ENCODE data around the gene POU2F2.

Gene POU2F2

GRCh38 chr19:42132030-42132628, at the start of gene POU2F2:
TSS of gene POU2F2 (minus strand) at chr19:42132446. CDS start at chr19:42132411, 35 bp downstream.
- no peak for DNase-seq (ENCODE audit: low spot score)

DNA sequence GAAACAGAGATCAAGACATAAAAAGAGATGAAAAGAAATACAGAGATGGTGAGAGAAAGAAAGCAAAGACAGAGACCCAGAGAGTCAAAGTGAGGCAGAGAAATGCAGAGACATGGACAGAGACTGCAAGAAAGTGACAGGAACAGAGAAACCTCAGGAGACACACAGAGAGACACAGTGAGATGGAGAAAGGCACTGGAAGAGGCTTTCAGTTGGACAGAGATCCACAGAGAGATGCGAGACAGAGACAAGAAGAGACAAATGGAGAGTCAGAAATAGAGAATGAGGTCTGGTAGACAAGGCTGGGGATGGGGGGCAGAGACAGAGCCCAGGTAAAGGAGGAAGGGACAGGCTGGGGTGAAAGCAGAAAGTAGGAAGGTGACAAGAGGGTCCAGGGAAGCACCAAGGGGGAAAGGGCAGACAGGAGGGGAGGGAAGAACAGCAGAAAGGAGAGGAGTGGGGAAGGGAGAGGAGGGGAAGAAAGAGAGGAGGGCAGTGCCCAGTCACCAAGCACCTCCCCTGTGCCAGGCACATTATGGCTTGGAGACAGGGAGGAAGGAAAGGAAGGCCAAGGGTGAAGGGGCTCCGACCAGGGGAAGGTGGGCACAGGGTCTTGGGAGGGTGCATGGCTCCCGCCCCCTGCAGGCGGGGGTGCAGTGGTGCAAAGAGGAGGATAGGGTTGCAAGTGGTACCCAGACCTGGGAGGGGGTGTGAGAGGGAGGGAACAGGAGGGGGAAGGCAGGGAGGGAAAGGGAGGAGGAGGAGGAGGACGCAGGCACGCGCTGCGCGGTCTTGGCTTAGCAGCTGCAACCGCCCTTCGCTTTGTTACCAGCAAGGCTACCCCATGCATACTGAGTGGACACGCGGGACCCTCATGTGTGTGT, 46.8 kb upstream of the POU2F2 start:
- DNase-seq (ENCODE audit: low spot score): no peak

DNA sequence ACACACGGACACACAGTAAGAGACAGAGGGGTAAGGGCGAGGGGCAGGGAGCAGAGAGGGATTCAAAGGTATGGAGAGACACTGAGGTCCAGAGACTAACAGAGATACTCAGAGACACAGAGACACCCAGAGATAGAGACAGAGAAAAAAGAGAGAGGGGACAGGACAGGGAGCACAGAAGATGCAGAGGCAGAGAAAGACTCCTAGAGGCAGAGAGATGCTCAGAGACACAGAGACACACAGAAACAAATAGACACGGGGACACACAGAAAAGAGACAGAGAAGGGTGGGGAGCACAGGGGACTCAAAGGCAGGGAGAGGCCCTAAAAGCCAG, 45.4 kb upstream of the POU2F2 start:
- DNase-seq (ENCODE audit: low spot score): no peak

DNA sequence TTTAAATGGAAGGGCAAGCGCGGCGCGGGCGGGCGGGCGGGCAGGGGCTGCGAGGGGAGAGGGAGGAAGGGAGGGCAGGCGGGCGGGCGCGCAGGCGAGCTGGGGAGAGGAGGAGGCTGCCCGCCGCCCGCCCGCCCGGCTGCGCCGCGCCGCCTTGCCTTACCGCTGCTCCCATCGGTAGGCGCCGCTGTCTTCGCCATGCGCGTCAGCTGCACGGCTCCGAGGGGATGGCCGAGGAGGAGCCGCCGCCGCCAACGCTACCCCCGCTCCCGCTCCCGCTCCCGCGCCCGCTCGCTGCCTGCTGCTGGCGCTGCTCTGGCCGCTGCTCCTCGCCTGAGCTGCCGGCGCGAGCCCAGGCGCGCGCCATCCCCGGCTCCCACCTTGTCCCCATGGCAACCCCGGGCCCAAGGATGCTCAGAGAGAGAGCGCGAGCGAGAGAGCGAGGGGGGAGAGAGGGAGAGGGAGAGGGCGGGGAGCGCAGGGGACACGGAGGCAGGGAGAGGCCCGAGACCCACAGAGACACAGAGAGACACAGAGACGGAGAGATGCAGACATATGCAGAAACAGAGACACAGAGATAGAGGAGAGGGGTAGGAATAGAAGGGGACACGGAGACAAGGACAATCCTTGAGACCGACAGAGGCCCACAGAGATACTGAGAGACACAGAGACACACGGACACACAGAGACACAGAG, 44.9 kb upstream of the POU2F2 start:
- no peak for DNase-seq (ENCODE audit: low spot score)

- DNase-seq (ENCODE audit: low spot score): no peak
Observed at GRCh38 chr19:42176649-42176989, 44.4 kb upstream of the POU2F2 start.

DNA sequence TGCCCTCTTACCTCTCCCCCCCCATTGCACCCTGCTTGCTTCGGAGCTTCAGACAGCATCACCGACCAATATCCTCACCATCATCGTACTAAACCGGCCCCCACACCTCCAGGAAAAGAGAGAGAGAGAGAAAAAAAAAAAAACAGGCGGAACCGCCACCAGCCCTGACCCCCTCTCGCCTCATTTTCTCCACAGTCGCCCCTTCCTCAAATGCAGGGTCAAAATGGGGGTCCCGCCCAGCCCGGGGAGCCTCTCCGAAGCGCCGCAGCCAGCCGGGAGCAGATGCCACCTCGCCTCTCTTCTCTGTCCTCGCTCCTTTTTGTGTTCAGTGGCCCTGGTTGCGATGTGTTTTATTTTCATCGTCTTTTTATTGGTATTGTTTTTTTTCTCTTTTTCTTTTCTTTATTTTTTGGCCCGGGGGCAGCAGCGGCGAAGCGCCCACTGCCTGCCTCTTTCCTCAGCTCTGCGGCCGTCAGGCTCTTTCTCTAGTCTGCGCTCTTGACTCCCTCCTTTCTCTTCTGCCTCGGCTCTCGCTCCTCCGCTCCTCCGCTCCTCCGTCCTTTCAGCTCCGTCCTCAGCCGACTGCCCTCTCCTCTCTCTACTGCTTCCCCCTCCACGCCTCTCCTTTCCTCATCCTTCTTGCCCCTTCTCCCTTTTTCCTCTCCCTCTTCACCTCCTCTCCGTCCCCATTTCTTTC, 43.9 kb upstream of the POU2F2 start:
- DNase-seq (ENCODE audit: low spot score): no peak

DNA sequence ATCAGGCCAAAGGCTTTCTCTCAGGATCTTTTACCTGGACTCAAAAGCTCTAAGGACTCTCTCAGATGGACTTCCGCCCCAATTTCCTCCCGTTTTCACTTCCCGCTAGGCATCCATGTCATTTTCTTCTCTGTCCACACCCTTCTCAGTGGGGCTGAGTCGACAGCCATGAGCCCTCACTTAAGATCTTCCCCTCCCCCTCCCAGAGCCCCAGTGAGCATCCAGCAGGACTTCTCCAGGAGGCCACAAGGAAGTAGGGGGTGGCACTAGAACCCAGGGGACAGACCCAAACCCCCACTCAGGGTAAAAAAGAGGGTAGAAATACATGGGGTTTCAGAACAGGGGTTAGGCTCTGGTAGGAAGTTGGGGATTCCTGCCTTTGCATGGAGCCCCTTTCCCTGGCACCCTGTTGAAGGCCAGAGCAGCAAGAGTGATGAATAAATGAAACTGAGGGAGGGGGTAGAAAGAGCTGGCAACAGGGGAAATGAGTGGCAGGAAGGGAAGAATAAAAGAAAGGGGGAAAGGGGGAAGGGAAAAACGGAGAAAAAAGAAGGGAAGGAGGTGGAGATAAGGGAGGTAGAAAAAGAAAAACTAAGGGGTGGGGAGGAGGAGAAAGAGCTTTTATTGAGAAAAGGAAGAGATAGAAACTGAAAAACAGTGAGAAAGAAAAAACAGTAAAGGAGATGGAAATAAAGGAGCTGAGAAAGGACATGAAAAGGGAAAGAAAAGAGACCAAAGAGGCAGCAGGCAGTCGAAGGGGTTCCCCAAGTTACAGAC, 42.9 kb upstream of the POU2F2 start:
- DNase-seq (ENCODE audit: low spot score): no peak

DNA sequence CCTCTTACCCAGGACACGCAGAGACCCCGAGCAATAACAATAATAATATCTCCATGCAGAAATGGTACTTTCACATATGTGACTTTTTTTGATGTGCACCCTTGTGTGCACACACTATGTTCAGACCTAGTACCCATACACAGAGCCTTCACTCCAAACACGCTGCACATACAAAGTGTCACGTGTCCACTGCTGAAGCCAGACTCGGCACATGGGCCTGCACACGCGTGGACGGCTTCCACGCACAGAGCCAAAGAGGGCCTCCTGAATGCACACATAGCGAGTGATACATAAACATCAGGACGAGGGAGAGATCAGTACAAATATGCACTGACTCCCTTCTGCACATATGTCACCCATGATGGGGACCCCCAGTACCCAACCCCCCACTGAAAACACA, 41.9 kb upstream of the POU2F2 start:
- no peak for DNase-seq (ENCODE audit: low spot score)

DNA sequence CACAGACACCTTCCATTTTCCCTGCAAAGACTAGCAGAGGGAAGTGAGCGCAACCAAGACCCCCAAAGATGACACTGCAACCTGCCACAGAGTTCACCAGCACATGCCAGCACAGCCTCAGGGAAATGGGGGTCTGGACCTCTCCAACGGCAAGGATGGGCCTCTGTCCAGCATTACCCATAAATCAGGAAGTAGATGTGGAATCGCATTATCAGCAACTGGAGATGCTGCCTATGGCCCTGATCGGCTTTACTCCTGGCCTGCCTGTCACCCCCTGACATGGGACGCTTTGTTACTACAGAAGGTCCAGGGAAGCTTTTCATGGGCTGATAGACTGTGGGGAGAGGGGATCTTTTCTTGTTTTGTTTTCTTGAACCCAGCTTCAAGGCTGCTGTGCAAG, 41.4 kb upstream of the POU2F2 start:
- no peak for DNase-seq (ENCODE audit: low spot score)

- no peak for DNase-seq (ENCODE audit: low spot score)
Observed at GRCh38 chr19:42172261-42172660, 40.0 kb upstream of the POU2F2 start.

- DNase-seq (ENCODE audit: low spot score): no peak
Observed at GRCh38 chr19:42170715-42171114, 38.5 kb upstream of the POU2F2 start.

GRCh38 chr19:42169486-42170413, 37.5 kb upstream of the POU2F2 start:
- DNase-seq (ENCODE audit: low spot score): no peak

- DNase-seq (ENCODE audit: low spot score): no peak
Observed at GRCh38 chr19:42168206-42168605, 36.0 kb upstream of the POU2F2 start.

- DNase-seq (ENCODE audit: low spot score): no peak
Observed at GRCh38 chr19:42166316-42166715, 34.1 kb upstream of the POU2F2 start.

GRCh38 chr19:42165146-42165545, 32.9 kb upstream of the POU2F2 start:
- DNase-seq (ENCODE audit: low spot score): no peak

DNA sequence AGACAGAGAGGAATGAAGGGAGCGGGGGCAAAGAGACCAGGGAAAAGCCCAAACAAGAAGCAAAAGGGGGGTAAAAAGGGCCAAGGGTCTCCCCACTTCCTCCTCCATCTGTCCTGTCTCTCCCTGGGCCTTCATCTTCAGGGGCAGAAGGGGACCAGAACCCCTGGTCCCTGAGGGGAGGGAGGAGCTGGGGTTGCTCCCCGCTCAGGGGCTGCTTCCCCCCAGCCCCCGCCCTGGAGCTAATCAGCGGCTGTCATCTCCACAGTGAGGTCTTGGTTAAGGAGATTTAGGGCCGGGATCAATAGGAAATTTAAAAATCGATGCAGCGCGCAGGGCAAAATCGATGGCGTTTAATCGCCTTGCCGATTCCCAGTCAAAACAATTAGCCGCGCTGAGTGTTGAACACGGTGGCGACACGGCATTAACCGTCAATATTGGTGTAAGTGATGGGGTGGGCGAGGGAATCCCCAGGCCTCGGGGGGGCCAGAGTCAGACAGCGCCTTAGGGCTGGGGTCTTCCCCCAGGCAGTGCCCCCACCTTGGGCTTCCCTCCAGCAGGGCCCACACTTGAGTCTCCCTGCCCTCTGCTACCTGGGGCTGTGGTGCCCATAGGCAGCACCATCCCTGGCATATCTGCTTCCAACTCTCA, 29.5 kb upstream of the POU2F2 start:
- no peak for DNase-seq (ENCODE audit: low spot score)

GRCh38 chr19:42159942-42160341, 27.7 kb upstream of the POU2F2 start:
- no peak for DNase-seq (ENCODE audit: low spot score)

DNA sequence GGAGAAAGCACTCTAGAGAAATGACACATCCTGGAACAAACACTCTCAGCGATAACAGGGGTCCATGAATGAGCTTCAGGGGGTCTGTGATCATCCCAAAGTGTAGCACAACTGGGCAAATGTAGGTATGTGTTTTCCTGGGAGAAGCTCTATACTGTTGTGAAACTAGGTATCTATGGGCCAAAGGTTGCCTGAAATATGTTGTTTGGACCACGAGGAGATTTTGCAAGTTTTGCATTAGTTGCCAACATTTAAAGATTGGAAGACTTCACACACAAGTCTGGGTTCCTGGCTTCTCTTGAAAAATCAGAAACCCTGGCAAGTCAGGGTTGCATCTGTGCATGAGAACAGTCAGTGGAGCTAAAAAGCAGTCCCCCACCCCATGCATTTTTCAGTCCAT, 26.7 kb upstream of the POU2F2 start:
- DNase-seq (ENCODE audit: low spot score): no peak

- no peak for DNase-seq (ENCODE audit: low spot score)
Observed at GRCh38 chr19:42156571-42156970, 24.3 kb upstream of the POU2F2 start.

DNA sequence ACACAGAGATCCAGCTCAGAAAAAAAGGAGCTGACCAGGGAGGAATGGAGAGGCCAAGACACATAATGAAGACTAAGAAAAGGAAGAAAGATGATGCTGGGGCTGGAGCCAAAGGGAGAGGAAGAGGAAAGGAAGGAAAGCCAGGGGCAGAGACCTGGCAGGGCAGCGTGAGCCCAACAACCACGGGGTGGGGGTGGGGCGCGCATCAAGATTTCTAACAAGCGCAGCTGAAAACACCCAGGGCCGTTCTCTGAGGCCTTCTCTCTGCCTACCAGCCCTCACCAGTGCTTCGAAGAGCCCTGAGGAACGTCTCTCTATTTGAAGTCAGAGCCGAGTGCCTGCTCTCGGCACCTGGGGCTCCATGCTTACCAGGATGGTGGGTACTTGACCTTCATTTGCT, 23.6 kb upstream of the POU2F2 start:
- DNase-seq (ENCODE audit: low spot score): no peak

Measured in COLO829 (cell line).